HCT116 (cell line): ENCODE measurements around the gene MTREX. TPM values are rescaled to one million over a fixed set of nuclear protein-coding genes. Genes with fewer than 3 reads are reported as not detected.
"Not testable (repeated sequence)": the region's sequence is repeated elsewhere in the genome, so short reads cannot be mapped to it uniquely, and the experiment has no call there.

Experiments
- ATAC-seq: fragments of 200-7000 bp; cut with Tn5 transposase; 2 replicates; pipeline ENCODE4 v1.9.1; 2020; ENCODE audit warnings: mild to moderate bottlenecking, moderate library complexity
- BruUV-seq: library from RNA; stranded (reverse); fragments of 400-500 nt; replicated peaks from 2 replicates; lab custom pipeline; 2021; lab: Mats Ljungman, UMichigan
- CTCF ChIA-PET: fragments of 300-600 bp; sonication (Branson Sonifier 250); formaldehyde crosslinking; loops from one replicate; lab custom pipeline; 2021; ENCODE audit warnings: antibody characterized with exemption; lab: Charles Lee
- POLR2A ChIA-PET: fragments of 300-600, 350-600 bp; sonication (Branson Sonifier 250); formaldehyde crosslinking; loops from one replicate; lab custom pipeline; 2021; ENCODE audit warnings: antibody characterized with exemption; lab: Charles Lee
- RAD21 ChIA-PET, 2 experiments: fragments of 300-600 bp; sonication (Branson Sonifier 250); formaldehyde crosslinking; loops; one replicate each; lab custom pipeline; 2023; ENCODE audit warnings: low total read pairs in 2 of 2; ENCODE audit not compliant: uncharacterized antibody in 2 of 2, unreplicated experiment in 2 of 2, low non-redundant PET in 1 of 2; lab: Charles Lee
- DNase-seq: peaks from one replicate; pipeline ENCODE4 v3.0.0-alpha.2; 2010; ENCODE audit warnings: low read depth, low spot score
- H2AFZ ChIP-seq: fragments of 200-600 bp; shearing (Covaris generic), sonication (generic); 2 replicates; pipeline ENCODE4 v1.6.1; 2017; ENCODE audit warnings: low read depth, mixed run types, mixed read lengths, antibody characterized with exemption, low read length; ENCODE audit not compliant: poor library complexity, severe bottlenecking
- H3K27ac ChIP-seq: 2 replicates; pipeline ENCODE4 v1.5.1; 2012; ENCODE audit warnings: low read depth, low read length
- H3K27me3 ChIP-seq: fragments of 200-600 bp; sonication (generic); 2 replicates; pipeline ENCODE4 v1.6.1; 2016; ENCODE audit warnings: mixed run types, low read length, mixed read lengths; ENCODE audit not compliant: insufficient read depth
- H3K36me3 ChIP-seq, 2 experiments: fragments of 200-500 bp in 1 of 2; fragments of 200-600 bp in 1 of 2; sonication (Bioruptor generic) in 1 of 2; sonication (generic) in 1 of 2; 2 replicates each; pipeline versions ENCODE4 v1.5.1 to v1.6.1; 2014 to 2016; ENCODE audit warnings: low read length in 2 of 2, inconsistent platforms in 1 of 2, mixed read lengths in 1 of 2, mixed run types in 1 of 2; ENCODE audit not compliant: insufficient read depth in 2 of 2, control insufficient read depth in 1 of 2
- H3K4me1 ChIP-seq, 2 experiments: fragments of 200-600 bp in 1 of 2; sonication (generic) in 1 of 2; 2 replicates each; pipeline versions ENCODE4 v1.5.1 to v1.6.1; 2012 to 2017; ENCODE audit warnings: low read length in 2 of 2, inconsistent platforms in 1 of 2, mild to moderate bottlenecking in 1 of 2, mixed read lengths in 1 of 2, mixed run types in 1 of 2, moderate library complexity in 1 of 2; ENCODE audit not compliant: insufficient read depth in 2 of 2, control insufficient read depth in 1 of 2
- H3K4me2 ChIP-seq: fragments of 200-600 bp; sonication (generic); 2 replicates; pipeline ENCODE4 v1.6.1; 2017; ENCODE audit warnings: mixed run types, low read length, mixed read lengths
- H3K4me3 ChIP-seq, 2 experiments: fragments of 200-600 bp in 1 of 2; sonication (generic) in 1 of 2; replicated peaks in 1 of 2; 2 replicates each; pipeline ENCODE4 v1.5.1; 2011 to 2016; ENCODE audit warnings: low read length in 2 of 2, control low read depth in 1 of 2, low read depth in 1 of 2, mild to moderate bottlenecking in 1 of 2, mixed read lengths in 1 of 2, mixed run types in 1 of 2
- H3K79me2 ChIP-seq: fragments of 200-600 bp; sonication (generic); 2 replicates; pipeline ENCODE4 v1.6.1; 2017; ENCODE audit warnings: mild to moderate bottlenecking, mixed run types, low read length, moderate library complexity, mixed read lengths; ENCODE audit not compliant: insufficient read depth
- H3K9ac ChIP-seq: fragments of 200-600 bp; sonication (generic); 2 replicates; pipeline ENCODE4 v1.6.1; 2016; ENCODE audit warnings: low read length, mixed read lengths
- H3K9me2 ChIP-seq: fragments of 200-600 bp; sonication (generic), shearing (Covaris generic); 2 replicates; pipeline ENCODE4 v1.6.1; 2017; ENCODE audit warnings: mixed run types, mild to moderate bottlenecking, moderate library complexity; ENCODE audit not compliant: insufficient read depth
- H3K9me3 ChIP-seq, 2 experiments: fragments of 200-500 bp in 1 of 2; fragments of 200-600 bp in 1 of 2; sonication (Bioruptor generic) in 1 of 2; sonication (generic) in 1 of 2; 2 replicates each; pipeline ENCODE4 v1.6.1; 2014 to 2017; ENCODE audit warnings: low read length in 2 of 2, mixed read lengths in 2 of 2, inconsistent platforms in 1 of 2, low read depth in 1 of 2, mild to moderate bottlenecking in 1 of 2, mixed run types in 1 of 2, moderate library complexity in 1 of 2; ENCODE audit not compliant: control insufficient read depth in 1 of 2, insufficient read depth in 1 of 2
- H4K20me1 ChIP-seq: fragments of 200-600 bp; sonication (generic), shearing (Covaris generic); 2 replicates; pipeline ENCODE4 v1.6.1; 2017; ENCODE audit warnings: mixed run types, mild to moderate bottlenecking, moderate library complexity; ENCODE audit not compliant: insufficient read depth
- CEBPB ChIP-seq: IDR thresholded peaks from 2 replicates; pipeline ENCODE4 v1.6.1; 2012; ENCODE audit warnings: low read depth
- FOSL1 ChIP-seq: IDR thresholded peaks from 2 replicates; pipeline ENCODE4 v1.6.1; 2012; ENCODE audit warnings: low read depth
- POLR2A ChIP-seq: IDR thresholded peaks from 2 replicates; pipeline ENCODE4 v1.7.0; 2011; ENCODE audit warnings: borderline replicate concordance; ENCODE audit not compliant: insufficient read depth, insufficient read length; ENCODE audit errors: extremely low read depth
- POLR2AphosphoS5 ChIP-seq: IDR thresholded peaks from 2 replicates; pipeline ENCODE4 v1.6.1; 2011; ENCODE audit warnings: mild to moderate bottlenecking, low read depth, low read length, moderate library complexity
- SP1 ChIP-seq: IDR thresholded peaks from 2 replicates; pipeline ENCODE4 v1.6.1; 2012; ENCODE audit warnings: low read depth
- ZFX ChIP-seq: fragments of 450-650 bp; IDR thresholded peaks from 2 replicates; pipeline ENCODE4 v1.6.1; 2017
- intact Hi-C: fragments of 100-400 bp; cut with micrococcal nuclease; formaldehyde crosslinking; loops from 2 replicates; pipeline ENCODE4 v1.10.0; 2022
- total RNA-seq: library from RNA; stranded (reverse); gene quantifications from one replicate; pipeline ENCODE4 v1.2.1, GENCODE V29; 2021; ENCODE audit not compliant: unreplicated experiment

MTREX gene
- total RNA-seq, 1 experiment from 2014 or later: 101 TPM

DNA sequence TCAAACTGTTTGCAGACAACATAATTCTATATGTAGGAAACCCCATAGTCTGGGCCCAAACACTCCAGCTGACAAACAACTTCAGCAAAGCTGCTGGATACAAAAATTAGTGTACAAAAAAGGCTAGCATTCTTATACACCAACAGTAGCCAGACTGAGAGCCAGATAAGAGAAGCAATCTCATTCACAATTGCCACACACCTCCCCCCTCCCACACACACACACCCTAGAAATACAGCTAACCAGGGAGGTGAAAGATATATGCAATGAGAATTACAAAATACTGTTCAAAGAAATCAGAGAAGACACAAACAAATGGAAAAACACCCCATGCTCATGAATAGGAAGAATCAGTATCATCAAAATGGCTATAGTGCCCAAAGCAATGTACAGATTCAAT is 9.0 kb downstream of the MTREX start:
- Histone ChIP-seq H3K79me2 (peaks cover 100% of the 10 kb centered on the region), H2AFZ (no peak overlapping the region), H3K9me2 (no peaks in the 10 kb centered on the region), H3K9ac (no peak overlapping the region), H3K27ac (no peak overlapping the region), H3K9me3 (no peaks in the 10 kb centered on the region), H3K4me2 (no peak overlapping the region), H4K20me1 (peaks cover 28% of the 10 kb centered on the region; the same call in 1 of the 2 replicates), H3K4me3 (no peak overlapping the region), H3K27me3 (no peaks in the 10 kb centered on the region), H3K4me1 (no peaks in the 10 kb centered on the region), H3K36me3 (peaks cover 0 to 3% of the 10 kb centered on the region in 2 experiments; a peak in 1 of 4 replicates)
- intact Hi-C loops: no loop called here
- DNase-seq (no peak), ATAC-seq (no peak)
- RAD21 ChIA-PET: no interaction called here
- POLR2A ChIA-PET: no interaction called here
- CTCF ChIA-PET: no interaction called here
- TF ChIP-seq POLR2AphosphoS5: no peak
- no peak for TF ChIP-seq ZFX
- no peak for TF ChIP-seq FOSL1
- TF ChIP-seq CEBPB: no peak
- no peak for TF ChIP-seq SP1
- no peak for TF ChIP-seq POLR2A
- BruUV-seq: no TSS peak

DNA sequence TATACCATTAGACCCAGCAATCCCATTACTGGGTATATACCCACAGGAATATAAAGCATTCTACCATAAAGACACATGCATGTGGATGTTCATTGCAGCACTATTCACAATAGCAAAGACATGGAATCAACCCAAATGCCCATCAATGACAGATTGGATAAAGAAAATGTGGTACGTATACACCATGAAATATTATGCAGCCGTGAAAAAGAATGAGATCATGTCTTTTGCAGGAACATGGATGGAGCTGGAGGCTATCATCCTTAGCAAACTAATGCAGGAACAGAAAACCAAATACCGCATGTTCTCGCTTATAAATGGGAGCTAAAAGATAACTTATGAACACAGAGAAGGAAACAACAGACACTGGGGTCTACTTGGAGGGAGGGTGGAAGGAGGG is 10.4 kb downstream of the MTREX start:
- H3K79me2 ChIP-seq: peaks cover 100% of the 10 kb centered on the region
- H3K4me2 ChIP-seq, ATAC-seq, H3K9me3 ChIP-seq, CTCF ChIA-PET, intact Hi-C loops, H3K27me3 ChIP-seq, H3K36me3 ChIP-seq, H3K9ac ChIP-seq, POLR2A ChIA-PET, BruUV-seq, DNase-seq, H3K27ac ChIP-seq, RAD21 ChIA-PET, H3K4me3 ChIP-seq, H3K4me1 ChIP-seq, H3K9me2 ChIP-seq, H2AFZ ChIP-seq: not testable (repeated sequence)
- peaks cover 26% of the 10 kb centered on the region; the same call in 1 of the 2 replicates for H4K20me1 ChIP-seq
